ENCODE measurements around the gene LDB2. TPM values are rescaled to one million over a fixed set of nuclear protein-coding genes. Genes with fewer than 3 reads are reported as not detected.

LDB2 gene
- total and polyA plus RNA-seq, 2 experiments from 2014 or later, result 48.6 to 80.1 TPM

DNA sequence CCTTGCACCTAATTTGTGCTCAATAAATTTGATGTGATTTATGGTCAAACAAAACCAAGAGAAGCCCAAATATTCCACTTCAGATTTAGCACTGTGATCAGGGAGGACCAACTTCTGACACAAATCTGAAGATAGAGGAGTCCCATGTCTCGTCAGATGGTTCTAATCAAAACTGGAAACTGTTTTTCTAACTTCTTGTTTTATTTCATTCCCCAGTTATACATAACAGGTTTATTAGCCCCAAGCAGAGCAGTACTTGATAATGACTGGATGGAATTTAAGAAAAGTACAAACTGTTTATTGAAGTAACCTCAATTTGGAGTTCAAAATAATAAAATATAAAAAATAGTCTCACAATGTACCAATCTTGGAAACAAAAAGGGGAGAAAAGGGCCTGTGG lies 310.3 kb downstream of the LDB2 start:
- Histone ChIP-seq H3K9me2 (ENCODE audit: insufficient read depth) (peaks cover 3% of the 10 kb centered on the region; the same call in 1 of the 2 replicates), H3K4me1 (ENCODE audit: insufficient read depth) (peaks cover 10% of the 10 kb centered on the region; the same call in 1 of the 2 replicates), H3F3A (replicated peaks; ENCODE audit: low read depth) (no peaks in the 10 kb centered on the region), H3K36me3 (ENCODE audit: insufficient read depth) (no peaks in the 10 kb centered on the region), H4K20me1 (replicated peaks; ENCODE audit: insufficient read depth) (no peaks in the 10 kb centered on the region; the same call in 1 of the 2 replicates), H3K79me2 (replicated peaks; ENCODE audit: insufficient read depth) (no peaks in the 10 kb centered on the region), H3K27ac (ENCODE audit: low read depth) (no peak overlapping the region), H3K4me2 (no peak overlapping the region), H2AFZ (no peak overlapping the region), H3K4me3 (no peak overlapping the region), H3K27me3 (ENCODE audit: insufficient read depth) (no peaks in the 10 kb centered on the region)
- H3K36me3 Mint-ChIP-seq (ENCODE audit: low read depth), result peaks cover 3% of the 10 kb centered on the region; the same call in 2 of the 3 replicates
- no peak for ATAC-seq
- H3K27ac Mint-ChIP-seq, result no peak overlapping the region
- H3K4me1 Mint-ChIP-seq, result peaks cover 13% of the 10 kb centered on the region
- DNase-seq (ENCODE audit: low spot score), result no peak
- no peaks in the 10 kb centered on the region; the same call in 2 of the 3 replicates for H3K9me3 Mint-ChIP-seq
- no peak overlapping the region for H3K4me3 Mint-ChIP-seq
- peaks cover 3% of the 10 kb centered on the region for H3K27me3 Mint-ChIP-seq (ENCODE audit: insufficient read depth, low read depth, poor library complexity)
- TF ChIP-seq, protein P1, sequence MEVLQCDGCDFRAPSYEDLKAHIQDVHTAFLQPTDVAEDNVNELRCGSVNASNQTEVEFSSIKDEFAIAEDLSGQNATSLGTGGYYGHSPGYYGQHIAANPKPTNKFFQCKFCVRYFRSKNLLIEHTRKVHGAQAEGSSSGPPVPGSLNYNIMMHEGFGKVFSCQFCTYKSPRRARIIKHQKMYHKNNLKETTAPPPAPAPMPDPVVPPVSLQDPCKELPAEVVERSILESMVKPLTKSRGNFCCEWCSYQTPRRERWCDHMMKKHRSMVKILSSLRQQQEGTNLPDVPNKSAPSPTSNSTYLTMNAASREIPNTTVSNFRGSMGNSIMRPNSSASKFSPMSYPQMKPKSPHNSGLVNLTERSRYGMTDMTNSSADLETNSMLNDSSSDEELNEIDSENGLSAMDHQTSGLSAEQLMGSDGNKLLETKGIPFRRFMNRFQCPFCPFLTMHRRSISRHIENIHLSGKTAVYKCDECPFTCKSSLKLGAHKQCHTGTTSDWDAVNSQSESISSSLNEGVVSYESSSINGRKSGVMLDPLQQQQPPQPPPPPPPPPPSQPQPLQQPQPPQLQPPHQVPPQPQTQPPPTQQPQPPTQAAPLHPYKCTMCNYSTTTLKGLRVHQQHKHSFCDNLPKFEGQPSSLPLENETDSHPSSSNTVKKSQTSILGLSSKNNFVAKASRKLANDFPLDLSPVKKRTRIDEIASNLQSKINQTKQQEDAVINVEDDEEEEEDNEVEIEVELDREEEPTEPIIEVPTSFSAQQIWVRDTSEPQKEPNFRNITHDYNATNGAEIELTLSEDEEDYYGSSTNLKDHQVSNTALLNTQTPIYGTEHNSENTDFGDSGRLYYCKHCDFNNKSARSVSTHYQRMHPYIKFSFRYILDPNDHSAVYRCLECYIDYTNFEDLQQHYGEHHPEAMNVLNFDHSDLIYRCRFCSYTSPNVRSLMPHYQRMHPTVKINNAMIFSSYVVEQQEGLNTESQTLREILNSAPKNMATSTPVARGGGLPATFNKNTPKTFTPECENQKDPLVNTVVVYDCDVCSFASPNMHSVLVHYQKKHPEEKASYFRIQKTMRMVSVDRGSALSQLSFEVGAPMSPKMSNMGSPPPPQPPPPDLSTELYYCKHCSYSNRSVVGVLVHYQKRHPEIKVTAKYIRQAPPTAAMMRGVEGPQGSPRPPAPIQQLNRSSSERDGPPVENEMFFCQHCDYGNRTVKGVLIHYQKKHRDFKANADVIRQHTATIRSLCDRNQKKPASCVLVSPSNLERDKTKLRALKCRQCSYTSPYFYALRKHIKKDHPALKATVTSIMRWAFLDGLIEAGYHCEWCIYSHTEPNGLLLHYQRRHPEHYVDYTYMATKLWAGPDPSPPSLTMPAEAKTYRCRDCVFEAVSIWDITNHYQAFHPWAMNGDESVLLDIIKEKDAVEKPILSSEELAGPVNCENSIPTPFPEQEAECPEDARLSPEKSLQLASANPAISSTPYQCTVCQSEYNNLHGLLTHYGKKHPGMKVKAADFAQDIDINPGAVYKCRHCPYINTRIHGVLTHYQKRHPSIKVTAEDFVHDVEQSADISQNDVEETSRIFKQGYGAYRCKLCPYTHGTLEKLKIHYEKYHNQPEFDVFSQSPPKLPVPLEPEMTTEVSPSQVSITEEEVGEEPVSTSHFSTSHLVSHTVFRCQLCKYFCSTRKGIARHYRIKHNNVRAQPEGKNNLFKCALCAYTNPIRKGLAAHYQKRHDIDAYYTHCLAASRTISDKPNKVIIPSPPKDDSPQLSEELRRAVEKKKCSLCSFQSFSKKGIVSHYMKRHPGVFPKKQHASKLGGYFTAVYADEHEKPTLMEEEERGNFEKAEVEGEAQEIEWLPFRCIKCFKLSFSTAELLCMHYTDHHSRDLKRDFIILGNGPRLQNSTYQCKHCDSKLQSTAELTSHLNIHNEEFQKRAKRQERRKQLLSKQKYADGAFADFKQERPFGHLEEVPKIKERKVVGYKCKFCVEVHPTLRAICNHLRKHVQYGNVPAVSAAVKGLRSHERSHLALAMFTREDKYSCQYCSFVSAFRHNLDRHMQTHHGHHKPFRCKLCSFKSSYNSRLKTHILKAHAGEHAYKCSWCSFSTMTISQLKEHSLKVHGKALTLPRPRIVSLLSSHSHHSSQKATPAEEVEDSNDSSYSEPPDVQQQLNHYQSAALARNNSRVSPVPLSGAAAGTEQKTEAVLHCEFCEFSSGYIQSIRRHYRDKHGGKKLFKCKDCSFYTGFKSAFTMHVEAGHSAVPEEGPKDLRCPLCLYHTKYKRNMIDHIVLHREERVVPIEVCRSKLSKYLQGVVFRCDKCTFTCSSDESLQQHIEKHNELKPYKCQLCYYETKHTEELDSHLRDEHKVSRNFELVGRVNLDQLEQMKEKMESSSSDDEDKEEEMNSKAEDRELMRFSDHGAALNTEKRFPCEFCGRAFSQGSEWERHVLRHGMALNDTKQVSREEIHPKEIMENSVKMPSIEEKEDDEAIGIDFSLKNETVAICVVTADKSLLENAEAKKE (CRISPR knock-in tag; IDR thresholded peaks at IDR 0.05), result no peak
- TF ChIP-seq EZH2 (IDR thresholded peaks at IDR 0.05; ENCODE audit: low read depth, unreplicated experiment), result no peak
- TF ChIP-seq, protein P2, sequence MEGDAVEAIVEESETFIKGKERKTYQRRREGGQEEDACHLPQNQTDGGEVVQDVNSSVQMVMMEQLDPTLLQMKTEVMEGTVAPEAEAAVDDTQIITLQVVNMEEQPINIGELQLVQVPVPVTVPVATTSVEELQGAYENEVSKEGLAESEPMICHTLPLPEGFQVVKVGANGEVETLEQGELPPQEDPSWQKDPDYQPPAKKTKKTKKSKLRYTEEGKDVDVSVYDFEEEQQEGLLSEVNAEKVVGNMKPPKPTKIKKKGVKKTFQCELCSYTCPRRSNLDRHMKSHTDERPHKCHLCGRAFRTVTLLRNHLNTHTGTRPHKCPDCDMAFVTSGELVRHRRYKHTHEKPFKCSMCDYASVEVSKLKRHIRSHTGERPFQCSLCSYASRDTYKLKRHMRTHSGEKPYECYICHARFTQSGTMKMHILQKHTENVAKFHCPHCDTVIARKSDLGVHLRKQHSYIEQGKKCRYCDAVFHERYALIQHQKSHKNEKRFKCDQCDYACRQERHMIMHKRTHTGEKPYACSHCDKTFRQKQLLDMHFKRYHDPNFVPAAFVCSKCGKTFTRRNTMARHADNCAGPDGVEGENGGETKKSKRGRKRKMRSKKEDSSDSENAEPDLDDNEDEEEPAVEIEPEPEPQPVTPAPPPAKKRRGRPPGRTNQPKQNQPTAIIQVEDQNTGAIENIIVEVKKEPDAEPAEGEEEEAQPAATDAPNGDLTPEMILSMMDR (conservative IDR thresholded peaks at IDR 0.05; ENCODE audit: low read depth in 2 of 2), result no peak
- TF ChIP-seq EZH2phosphoT487 (IDR thresholded peaks at IDR 0.05; ENCODE audit: unreplicated experiment), result no peak
- no peak for TF ChIP-seq POLR2AphosphoS5 (IDR thresholded peaks at IDR 0.05; ENCODE audit: low read depth)
- no peak for TF ChIP-seq NANOG (IDR thresholded peaks at IDR 0.05; ENCODE audit: borderline replicate concordance)
- no peak for TF ChIP-seq ZNF331 (CRISPR knock-in tag; IDR thresholded peaks at IDR 0.05; ENCODE audit: low read depth)
- TF ChIP-seq JUNB (IDR thresholded peaks at IDR 0.05; ENCODE audit: unreplicated experiment), result no peak
- TF ChIP-seq ZNF114 (CRISPR knock-in tag; IDR thresholded peaks at IDR 0.05), result no peak
- TF ChIP-seq, protein P3, sequence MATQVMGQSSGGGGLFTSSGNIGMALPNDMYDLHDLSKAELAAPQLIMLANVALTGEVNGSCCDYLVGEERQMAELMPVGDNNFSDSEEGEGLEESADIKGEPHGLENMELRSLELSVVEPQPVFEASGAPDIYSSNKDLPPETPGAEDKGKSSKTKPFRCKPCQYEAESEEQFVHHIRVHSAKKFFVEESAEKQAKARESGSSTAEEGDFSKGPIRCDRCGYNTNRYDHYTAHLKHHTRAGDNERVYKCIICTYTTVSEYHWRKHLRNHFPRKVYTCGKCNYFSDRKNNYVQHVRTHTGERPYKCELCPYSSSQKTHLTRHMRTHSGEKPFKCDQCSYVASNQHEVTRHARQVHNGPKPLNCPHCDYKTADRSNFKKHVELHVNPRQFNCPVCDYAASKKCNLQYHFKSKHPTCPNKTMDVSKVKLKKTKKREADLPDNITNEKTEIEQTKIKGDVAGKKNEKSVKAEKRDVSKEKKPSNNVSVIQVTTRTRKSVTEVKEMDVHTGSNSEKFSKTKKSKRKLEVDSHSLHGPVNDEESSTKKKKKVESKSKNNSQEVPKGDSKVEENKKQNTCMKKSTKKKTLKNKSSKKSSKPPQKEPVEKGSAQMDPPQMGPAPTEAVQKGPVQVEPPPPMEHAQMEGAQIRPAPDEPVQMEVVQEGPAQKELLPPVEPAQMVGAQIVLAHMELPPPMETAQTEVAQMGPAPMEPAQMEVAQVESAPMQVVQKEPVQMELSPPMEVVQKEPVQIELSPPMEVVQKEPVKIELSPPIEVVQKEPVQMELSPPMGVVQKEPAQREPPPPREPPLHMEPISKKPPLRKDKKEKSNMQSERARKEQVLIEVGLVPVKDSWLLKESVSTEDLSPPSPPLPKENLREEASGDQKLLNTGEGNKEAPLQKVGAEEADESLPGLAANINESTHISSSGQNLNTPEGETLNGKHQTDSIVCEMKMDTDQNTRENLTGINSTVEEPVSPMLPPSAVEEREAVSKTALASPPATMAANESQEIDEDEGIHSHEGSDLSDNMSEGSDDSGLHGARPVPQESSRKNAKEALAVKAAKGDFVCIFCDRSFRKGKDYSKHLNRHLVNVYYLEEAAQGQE (IDR thresholded peaks at IDR 0.05; ENCODE audit: unreplicated experiment), result no peak
- no peak for TF ChIP-seq STAT1 (IDR thresholded peaks at IDR 0.05; ENCODE audit: unreplicated experiment)
- TF ChIP-seq, protein P4, sequence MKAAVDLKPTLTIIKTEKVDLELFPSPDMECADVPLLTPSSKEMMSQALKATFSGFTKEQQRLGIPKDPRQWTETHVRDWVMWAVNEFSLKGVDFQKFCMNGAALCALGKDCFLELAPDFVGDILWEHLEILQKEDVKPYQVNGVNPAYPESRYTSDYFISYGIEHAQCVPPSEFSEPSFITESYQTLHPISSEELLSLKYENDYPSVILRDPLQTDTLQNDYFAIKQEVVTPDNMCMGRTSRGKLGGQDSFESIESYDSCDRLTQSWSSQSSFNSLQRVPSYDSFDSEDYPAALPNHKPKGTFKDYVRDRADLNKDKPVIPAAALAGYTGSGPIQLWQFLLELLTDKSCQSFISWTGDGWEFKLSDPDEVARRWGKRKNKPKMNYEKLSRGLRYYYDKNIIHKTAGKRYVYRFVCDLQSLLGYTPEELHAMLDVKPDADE (IDR thresholded peaks at IDR 0.05), result no peak
- TF ChIP-seq CREB1 (CRISPR knock-in tag; IDR thresholded peaks at IDR 0.05; ENCODE audit: low read depth), result no peak
